ENCODE measurements around the gene NTN1. TPM values are rescaled to one million over a fixed set of nuclear protein-coding genes. Genes with fewer than 3 reads are reported as not detected.

NTN1 gene
- total RNA-seq, 2 donors from 2014 or later = 0.69 to 1.5 TPM

DNA sequence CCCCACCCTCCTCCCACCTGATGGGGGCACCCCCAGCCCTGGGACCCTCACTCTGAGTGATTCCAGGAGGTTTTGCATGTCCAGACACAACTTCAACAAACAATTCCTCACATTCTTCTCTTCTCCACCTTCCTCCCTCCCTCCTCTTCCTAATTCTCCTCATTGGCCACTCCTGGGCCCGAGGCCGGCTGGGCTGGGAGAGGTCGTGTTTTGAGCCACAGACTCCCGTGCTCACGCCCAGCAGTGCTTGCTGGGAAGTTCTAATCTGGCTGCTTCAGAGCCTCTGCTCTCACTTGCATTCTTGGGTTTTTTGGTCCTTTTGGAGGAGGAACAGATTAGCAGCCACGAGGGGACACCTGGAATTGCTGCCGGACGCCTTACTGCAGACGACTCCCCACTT lies 157.0 kb downstream of the NTN1 start:
- H3K9me3 Mint-ChIP-seq = peaks cover 0 to 2% of the 10 kb centered on the region in 2 donors
- DNase-seq (no peak), ATAC-seq (replicated peaks in 1 of 2) (no peak)
- no peaks in the 10 kb centered on the region for H3K36me3 Mint-ChIP-seq (ENCODE audit: insufficient read depth in 2 of 2)
- no peak overlapping the region for H3K4me3 Mint-ChIP-seq
- H3K4me1 Mint-ChIP-seq (ENCODE audit: low read depth) = peaks cover 7% of the 10 kb centered on the region
- H3K27ac Mint-ChIP-seq = no peak overlapping the region
- no peaks in the 10 kb centered on the region for H3K27me3 Mint-ChIP-seq (ENCODE audit: low read depth)

DNA sequence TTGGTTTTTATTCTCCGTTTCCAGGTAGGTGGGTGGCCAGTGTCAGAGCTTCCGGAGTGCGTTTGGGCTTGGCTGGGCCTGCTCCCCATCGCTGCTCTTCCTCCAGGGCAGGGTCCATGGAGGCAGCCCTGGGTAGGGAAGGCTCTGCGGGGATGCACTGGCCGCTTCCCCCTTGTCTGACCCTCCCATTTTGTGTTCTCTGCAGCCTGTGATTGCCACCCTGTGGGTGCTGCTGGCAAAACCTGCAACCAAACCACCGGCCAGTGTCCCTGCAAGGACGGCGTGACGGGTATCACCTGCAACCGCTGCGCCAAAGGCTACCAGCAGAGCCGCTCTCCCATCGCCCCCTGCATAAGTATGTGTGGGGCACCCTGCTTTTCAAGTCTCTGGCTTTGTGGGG lies 158.3 kb downstream of the NTN1 start:
- Mint-ChIP-seq H3K4me1 (ENCODE audit: low read depth) (peaks cover 7% of the 10 kb centered on the region), H3K4me3 (no peak overlapping the region), H3K36me3 (ENCODE audit: insufficient read depth in 2 of 2) (no peaks in the 10 kb centered on the region), H3K27ac (no peak overlapping the region), H3K9me3 (no peaks in the 10 kb centered on the region), H3K27me3 (ENCODE audit: low read depth) (peaks cover 7% of the 10 kb centered on the region)
- no peak for ATAC-seq (replicated peaks in 1 of 2)
- DNase-seq = no peak

DNA sequence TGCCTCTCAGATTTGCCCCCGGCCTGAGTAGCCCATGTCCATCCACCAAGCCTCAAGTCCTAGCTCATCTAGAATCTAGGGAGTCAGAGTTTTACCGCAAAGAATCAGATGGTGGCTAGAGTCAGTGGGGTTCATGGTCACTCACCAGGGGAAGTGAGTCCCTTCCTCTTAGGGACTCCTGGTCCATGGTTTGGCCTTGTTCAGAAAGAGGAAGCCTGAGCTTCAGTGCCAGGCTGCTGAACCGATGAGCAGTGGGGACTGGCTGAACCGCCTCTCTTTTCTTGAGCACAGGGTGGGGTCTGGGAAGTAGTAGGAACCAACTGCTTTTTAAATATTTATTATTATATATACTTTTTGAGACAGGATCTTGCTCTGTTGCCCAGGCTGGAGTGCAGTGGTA lies 160.3 kb downstream of the NTN1 start:
- no peaks in the 10 kb centered on the region for H3K36me3 Mint-ChIP-seq (ENCODE audit: insufficient read depth in 2 of 2)
- no peak overlapping the region for H3K4me3 Mint-ChIP-seq
- no peaks in the 10 kb centered on the region for H3K9me3 Mint-ChIP-seq
- peaks cover 7% of the 10 kb centered on the region for H3K27me3 Mint-ChIP-seq (ENCODE audit: low read depth)
- H3K27ac Mint-ChIP-seq = no peak overlapping the region
- no peaks in the 10 kb centered on the region for H3K4me1 Mint-ChIP-seq (ENCODE audit: low read depth)
- DNase-seq (no peak), ATAC-seq (replicated peaks in 1 of 2) (no peak)

DNA sequence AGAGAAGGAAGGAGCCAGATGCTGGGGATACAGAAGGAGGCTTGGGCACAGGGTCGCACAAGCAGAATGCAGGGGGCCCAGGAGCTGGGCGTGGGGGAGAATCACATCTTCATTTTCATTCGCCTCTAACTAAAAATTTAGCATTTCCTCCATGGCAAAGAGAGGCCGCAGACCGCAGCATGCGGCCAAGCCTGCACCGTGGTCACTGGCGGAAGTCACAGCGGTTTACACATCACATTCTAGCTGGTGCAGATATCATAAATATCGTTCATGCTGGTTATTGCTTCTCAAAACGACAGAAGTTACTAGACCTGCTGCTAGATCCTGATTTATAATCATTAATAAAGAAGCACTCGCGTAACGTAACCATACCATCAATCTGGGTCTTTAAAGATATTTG lies 162.0 kb downstream of the NTN1 start:
- no peak overlapping the region for H3K27ac Mint-ChIP-seq
- H3K4me3 Mint-ChIP-seq = no peak overlapping the region
- no peaks in the 10 kb centered on the region for H3K9me3 Mint-ChIP-seq
- H3K36me3 Mint-ChIP-seq (ENCODE audit: insufficient read depth in 2 of 2) = no peaks in the 10 kb centered on the region
- H3K27me3 Mint-ChIP-seq (ENCODE audit: low read depth) = peaks cover 14% of the 10 kb centered on the region
- H3K4me1 Mint-ChIP-seq (ENCODE audit: low read depth) = no peaks in the 10 kb centered on the region
- ATAC-seq (replicated peaks in 1 of 2) (no peak), DNase-seq (no peak)

DNA sequence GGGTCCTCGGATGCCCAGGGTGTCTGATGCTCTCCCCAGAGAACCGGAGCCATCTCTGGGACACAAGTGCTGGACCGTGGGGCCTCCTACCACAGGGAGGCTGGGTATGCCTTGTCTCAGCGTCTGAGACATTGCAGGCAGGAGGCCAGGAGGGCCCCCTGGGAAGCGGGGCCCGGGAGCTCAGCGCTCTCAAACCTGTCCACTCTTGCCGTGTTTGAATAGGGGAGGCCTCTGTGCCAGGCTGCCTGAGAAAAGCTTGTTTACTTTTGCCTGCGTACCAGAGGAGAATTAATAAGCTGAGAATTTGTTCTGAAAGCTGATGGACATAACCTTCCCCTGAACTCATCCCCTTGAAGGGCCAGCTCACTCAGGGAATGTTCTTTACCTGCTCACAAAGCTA lies 163.8 kb downstream of the NTN1 start:
- Mint-ChIP-seq H3K4me1 (ENCODE audit: low read depth) (no peaks in the 10 kb centered on the region), H3K4me3 (no peak overlapping the region), H3K9me3 (no peaks in the 10 kb centered on the region), H3K27ac (no peak overlapping the region), H3K36me3 (ENCODE audit: insufficient read depth in 2 of 2) (no peaks in the 10 kb centered on the region), H3K27me3 (ENCODE audit: low read depth) (peaks cover 14% of the 10 kb centered on the region)
- DNase-seq (no peak), ATAC-seq (replicated peaks in 1 of 2) (no peak)

DNA sequence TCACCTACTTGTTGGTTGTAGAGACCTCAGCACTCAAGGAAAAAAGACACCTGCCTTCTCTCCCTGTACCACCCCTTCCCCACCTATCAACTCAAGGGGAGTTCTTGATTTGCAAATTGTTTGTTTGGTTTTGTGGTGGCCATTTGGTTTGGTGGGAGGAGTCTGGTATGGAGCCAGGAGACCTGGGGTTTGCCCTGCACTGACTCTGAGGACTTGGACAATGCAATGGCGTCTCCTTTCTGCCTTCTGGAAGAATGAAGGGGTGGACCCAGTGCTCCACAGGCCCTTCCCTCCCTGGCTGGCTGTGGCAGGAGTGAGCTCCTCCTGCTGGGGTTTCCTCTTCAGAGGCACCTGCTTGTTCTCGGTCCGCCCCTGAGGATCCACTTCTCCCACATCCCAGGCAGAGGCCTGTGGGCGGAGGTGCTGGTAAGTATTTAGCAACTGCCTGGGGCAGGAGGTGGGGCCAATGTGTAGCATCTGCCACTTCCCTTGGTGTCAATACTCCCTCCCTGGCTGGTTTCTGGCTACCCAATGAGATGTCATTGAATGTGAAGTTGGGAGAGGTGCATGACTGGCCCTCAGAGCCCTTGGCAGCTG lies 164.5 kb downstream of the NTN1 start:
- H3K9me3 Mint-ChIP-seq = no peaks in the 10 kb centered on the region
- H3K4me1 Mint-ChIP-seq (ENCODE audit: low read depth) = no peaks in the 10 kb centered on the region
- H3K36me3 Mint-ChIP-seq (ENCODE audit: insufficient read depth in 2 of 2) = no peaks in the 10 kb centered on the region
- peaks cover 14% of the 10 kb centered on the region for H3K27me3 Mint-ChIP-seq (ENCODE audit: low read depth)
- DNase-seq (no peak), ATAC-seq (replicated peaks in 1 of 2) (no peak)
- no peak overlapping the region for H3K27ac Mint-ChIP-seq
- H3K4me3 Mint-ChIP-seq = no peak overlapping the region

DNA sequence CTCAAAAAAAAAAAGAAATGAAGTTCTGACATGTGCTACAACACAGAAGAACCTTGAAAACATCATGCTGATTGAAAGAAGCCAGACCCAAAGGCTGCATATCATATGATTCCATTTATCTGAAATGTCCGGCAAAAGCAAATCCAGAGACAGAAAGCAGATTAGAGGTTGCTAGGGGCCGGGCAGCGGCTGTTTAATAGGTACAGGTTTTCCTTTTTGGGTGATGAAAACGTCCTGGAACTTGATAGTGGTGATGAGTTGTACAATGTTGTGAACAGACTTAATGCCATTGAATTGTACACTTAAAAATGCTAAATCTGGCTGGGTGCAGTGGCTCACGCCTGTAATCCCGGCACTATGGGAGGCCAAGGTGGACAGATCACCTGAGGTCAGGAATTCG lies 166.5 kb downstream of the NTN1 start:
- peaks cover 14% of the 10 kb centered on the region for H3K27me3 Mint-ChIP-seq (ENCODE audit: low read depth)
- H3K4me1 Mint-ChIP-seq (ENCODE audit: low read depth) = no peaks in the 10 kb centered on the region
- DNase-seq (no peak), ATAC-seq (replicated peaks in 1 of 2) (no peak)
- no peak overlapping the region for H3K4me3 Mint-ChIP-seq
- H3K27ac Mint-ChIP-seq = no peak overlapping the region
- H3K9me3 Mint-ChIP-seq = no peaks in the 10 kb centered on the region
- H3K36me3 Mint-ChIP-seq (ENCODE audit: insufficient read depth in 2 of 2) = no peaks in the 10 kb centered on the region

DNA sequence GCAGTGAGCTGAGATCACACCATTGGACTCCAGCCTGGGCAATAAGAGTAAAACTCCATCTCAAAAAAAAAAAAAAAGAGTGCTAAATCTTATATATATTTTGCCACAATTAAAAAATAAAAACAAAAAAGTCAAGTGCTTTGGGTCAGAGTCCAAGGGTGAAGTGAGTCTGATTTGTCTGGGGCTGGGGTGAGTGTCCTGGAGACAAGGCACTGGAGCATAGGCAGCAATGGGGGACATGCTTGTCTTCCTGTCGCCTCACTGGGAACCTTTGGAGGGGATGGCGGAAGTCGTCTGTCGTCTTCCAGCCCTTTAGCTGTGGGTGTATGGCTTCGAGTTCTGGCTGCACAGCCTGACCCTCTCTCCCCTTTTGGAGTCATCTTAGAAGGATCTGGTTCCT lies 167.1 kb downstream of the NTN1 start:
- Mint-ChIP-seq H3K27me3 (ENCODE audit: low read depth) (peaks cover 14% of the 10 kb centered on the region), H3K27ac (no peak overlapping the region), H3K36me3 (ENCODE audit: insufficient read depth in 2 of 2) (no peaks in the 10 kb centered on the region), H3K4me3 (no peak overlapping the region), H3K9me3 (no peaks in the 10 kb centered on the region), H3K4me1 (ENCODE audit: low read depth) (no peaks in the 10 kb centered on the region)
- ATAC-seq (replicated peaks in 1 of 2) = no peak
- DNase-seq = no peak

DNA sequence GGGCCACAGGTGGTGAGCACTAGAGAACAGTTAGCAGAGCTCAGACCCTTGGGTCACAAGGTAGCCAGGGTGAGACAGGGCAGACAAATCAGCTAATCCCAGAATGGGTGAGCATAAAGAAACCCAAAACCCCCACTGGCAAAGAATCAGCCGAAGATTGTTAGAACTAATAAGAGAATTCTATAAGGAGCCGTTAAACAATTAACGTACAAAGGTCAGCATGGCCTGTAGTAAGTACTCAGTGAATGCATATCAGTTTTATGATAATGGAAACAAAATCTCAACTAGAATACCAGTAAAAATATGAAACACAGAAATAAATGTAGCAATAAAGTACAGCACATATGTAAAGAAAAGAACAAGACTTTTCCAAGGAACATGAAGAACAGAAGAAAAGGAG lies 168.6 kb downstream of the NTN1 start:
- no peaks in the 10 kb centered on the region for H3K36me3 Mint-ChIP-seq (ENCODE audit: insufficient read depth in 2 of 2)
- H3K27ac Mint-ChIP-seq = no peak overlapping the region
- H3K4me1 Mint-ChIP-seq (ENCODE audit: low read depth) = no peaks in the 10 kb centered on the region
- H3K27me3 Mint-ChIP-seq (ENCODE audit: low read depth) = peaks cover 7% of the 10 kb centered on the region
- H3K9me3 Mint-ChIP-seq = no peaks in the 10 kb centered on the region
- no peak overlapping the region for H3K4me3 Mint-ChIP-seq
- no peak for DNase-seq
- no peak for ATAC-seq (replicated peaks in 1 of 2)

DNA sequence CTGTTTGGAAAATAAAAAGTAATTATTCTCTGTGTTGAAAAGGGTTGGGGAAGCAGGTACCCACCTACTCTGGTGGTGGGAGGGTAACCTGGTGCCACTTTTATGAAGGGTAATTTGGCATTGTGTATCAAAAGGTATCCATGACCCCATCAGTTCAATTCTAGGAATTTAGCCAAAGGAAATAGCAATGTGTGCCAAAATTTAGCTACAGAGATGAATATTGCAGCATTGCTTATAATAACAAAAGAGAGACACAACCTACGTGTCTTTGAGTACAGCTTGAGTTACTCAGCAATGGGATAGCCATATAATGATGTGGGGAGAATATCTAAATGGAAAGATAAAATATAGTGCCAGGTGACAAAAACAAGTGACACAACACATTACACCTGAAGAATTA lies 170.7 kb downstream of the NTN1 start:
- no peaks in the 10 kb centered on the region for H3K9me3 Mint-ChIP-seq
- peaks cover 3% of the 10 kb centered on the region for H3K27me3 Mint-ChIP-seq (ENCODE audit: low read depth)
- no peaks in the 10 kb centered on the region for H3K4me1 Mint-ChIP-seq (ENCODE audit: low read depth)

DNA sequence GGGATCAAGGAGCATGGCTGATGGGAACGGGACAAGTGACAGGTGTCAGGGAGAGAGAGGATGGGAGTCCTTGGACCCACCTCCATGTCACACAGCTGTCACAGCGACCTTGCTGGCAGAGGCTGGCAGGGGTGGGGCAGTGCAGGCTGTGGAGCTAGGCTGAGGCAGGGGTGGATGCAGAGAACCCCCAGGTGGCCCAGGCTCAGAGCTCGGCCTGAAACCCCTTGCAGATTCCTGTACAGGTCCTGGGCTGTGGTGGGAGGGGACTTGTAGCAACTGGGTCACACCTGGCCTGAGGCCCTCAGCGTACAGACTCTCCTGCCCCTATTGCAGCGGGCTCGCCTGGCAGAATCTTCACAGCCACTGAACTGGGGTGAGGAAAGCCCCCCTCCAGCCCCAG lies 174.1 kb downstream of the NTN1 start:
- H3K4me3 Mint-ChIP-seq = no peak overlapping the region
- H3K27ac Mint-ChIP-seq = no peak overlapping the region
- DNase-seq = no peak
- H3K27me3 Mint-ChIP-seq (ENCODE audit: low read depth) = no peaks in the 10 kb centered on the region
- no peaks in the 10 kb centered on the region for H3K9me3 Mint-ChIP-seq
- no peaks in the 10 kb centered on the region for H3K4me1 Mint-ChIP-seq (ENCODE audit: low read depth)
- no peaks in the 10 kb centered on the region for H3K36me3 Mint-ChIP-seq (ENCODE audit: insufficient read depth in 2 of 2)
- ATAC-seq (replicated peaks in 1 of 2) = no peak

More for the DNA sequence above, 170.7 kb downstream of the NTN1 start:
- H3K27ac Mint-ChIP-seq = no peak overlapping the region
- DNase-seq = no peak
- H3K36me3 Mint-ChIP-seq (ENCODE audit: insufficient read depth in 2 of 2) = no peaks in the 10 kb centered on the region
- H3K4me3 Mint-ChIP-seq = no peak overlapping the region
- no peak for ATAC-seq (replicated peaks in 1 of 2)

DNA sequence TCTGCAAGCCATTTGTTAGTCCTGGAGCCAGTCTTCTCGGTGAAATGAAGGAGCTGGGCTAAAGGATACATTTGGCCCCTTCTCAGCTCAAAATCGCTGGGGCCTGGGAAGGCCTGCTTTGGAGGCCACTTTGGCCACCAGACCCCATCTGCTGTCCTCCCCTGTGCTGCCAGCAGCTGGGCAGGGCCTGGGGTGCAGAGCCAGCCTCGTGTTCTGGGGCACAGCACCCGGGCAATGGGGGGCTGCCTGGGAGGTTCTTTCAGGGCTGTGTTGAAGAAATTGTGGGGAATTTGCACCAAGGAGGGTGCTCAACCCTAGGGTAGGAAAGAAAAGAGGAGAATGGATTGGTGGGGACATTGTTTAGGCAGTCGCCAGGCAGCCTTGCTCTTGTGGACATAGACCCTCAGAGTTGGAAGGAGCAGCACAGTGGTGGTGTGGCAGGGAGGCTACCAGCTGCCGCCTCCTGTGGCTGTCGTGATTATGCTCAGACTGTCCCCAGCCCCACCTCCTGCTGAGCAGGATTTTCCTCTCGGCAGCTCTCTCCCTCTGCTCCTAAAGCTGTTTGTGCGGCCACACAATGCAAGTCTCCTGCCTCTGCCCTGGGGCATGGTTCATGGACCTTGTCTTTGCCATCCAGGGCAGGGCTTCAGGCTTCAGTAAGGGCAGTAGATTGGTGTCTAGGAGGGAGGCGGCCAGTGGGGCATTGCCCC lies 174.8 kb downstream of the NTN1 start:
- H3K9me3 Mint-ChIP-seq = no peaks in the 10 kb centered on the region
- no peak overlapping the region for H3K27ac Mint-ChIP-seq
- ATAC-seq (replicated peaks in 1 of 2) = no peak
- no peak overlapping the region for H3K4me3 Mint-ChIP-seq
- H3K36me3 Mint-ChIP-seq (ENCODE audit: insufficient read depth in 2 of 2) = no peaks in the 10 kb centered on the region
- no peak for DNase-seq
- peaks cover 4% of the 10 kb centered on the region for H3K27me3 Mint-ChIP-seq (ENCODE audit: low read depth)
- H3K4me1 Mint-ChIP-seq (ENCODE audit: low read depth) = no peaks in the 10 kb centered on the region

DNA sequence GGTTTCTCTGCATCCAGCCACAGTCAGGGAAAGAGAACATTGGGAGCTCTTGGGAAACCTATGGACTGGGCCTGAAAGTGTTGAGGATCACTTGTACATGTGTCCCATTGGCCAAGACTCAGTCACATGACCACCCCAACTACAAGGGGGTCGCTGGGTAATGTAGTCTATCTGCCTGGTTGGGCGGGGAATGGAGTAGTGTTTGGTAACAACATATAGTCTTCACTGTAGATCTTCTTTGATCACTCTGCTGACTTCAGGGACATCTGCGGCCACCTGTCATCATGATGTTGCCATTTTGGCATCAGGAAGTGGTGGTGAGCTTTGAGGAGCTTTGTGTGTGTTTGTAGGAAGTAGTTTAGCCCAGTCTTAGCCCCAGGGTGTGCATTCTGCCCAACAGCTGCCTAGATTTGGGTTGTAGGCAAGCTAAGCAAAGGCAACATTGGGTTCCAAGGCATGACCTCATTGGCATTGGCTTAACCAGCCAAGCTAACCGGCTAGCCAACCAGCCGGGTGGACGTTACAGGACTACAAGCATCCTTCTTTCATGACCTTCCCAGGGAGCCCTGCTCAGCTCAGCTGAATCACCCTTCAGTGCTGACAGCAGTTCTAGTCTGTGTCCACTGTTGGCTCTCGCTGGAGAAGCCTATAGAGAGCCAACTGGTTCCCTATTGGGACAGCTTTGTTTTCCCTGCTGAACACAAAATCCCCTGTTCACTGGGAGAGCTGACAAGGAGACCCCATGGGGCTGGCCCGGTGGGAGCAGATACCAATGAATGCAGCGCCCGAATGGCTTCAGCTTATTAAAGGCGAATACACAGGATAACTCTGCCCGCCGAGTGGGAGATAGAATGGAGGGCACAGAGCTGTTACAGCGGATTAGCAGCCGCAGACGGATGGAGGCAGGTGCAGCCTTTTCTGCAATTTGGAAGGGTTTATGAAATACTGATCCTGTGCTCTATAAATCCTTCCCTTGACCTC lies 178.6 kb downstream of the NTN1 start:
- Mint-ChIP-seq H3K27me3 (ENCODE audit: low read depth) (peaks cover 15% of the 10 kb centered on the region), H3K36me3 (ENCODE audit: insufficient read depth in 2 of 2) (no peaks in the 10 kb centered on the region), H3K9me3 (no peaks in the 10 kb centered on the region), H3K4me3 (no peak overlapping the region), H3K27ac (no peak overlapping the region), H3K4me1 (ENCODE audit: low read depth) (peaks cover 9% of the 10 kb centered on the region)
- ATAC-seq (replicated peaks in 1 of 2) (no peak), DNase-seq (no peak)
